GM12878 (cell line): ENCODE measurements around the gene CRTC2. TPM values are rescaled to one million over a fixed set of nuclear protein-coding genes. Genes with fewer than 3 reads are reported as not detected.

Experiments used
- ASH2L ChIP-seq: fragments of 300-600, 200-600 bp; sonication (generic); IDR thresholded peaks from 2 replicates; pipeline ENCODE4 v1.6.1; 2017; ENCODE audit warnings: low read depth, mild to moderate bottlenecking, borderline replicate concordance
- BMI1 ChIP-seq: fragments of 450-650 bp; IDR thresholded peaks from 2 replicates; pipeline ENCODE4 v1.6.1; 2016; ENCODE audit warnings: mild to moderate bottlenecking, moderate library complexity, borderline replicate concordance
- CREM ChIP-seq: IDR thresholded peaks from 2 replicates; pipeline ENCODE4 v1.6.1; 2014; ENCODE audit warnings: antibody characterized with exemption, low read depth
- DPF2 ChIP-seq: fragments of 450-650 bp; IDR thresholded peaks from 2 replicates; pipeline ENCODE4 v1.6.1; 2017; ENCODE audit warnings: mild to moderate bottlenecking
- ETV6 ChIP-seq, 2 experiments: fragments of 450-650 bp in 1 of 2; IDR thresholded peaks in 1 of 2; conservative IDR thresholded peaks in 1 of 2; 2 replicates each; pipeline ENCODE4 v1.6.1; 2014; ENCODE audit warnings: antibody characterized with exemption in 1 of 2, borderline replicate concordance in 1 of 2, low read depth in 1 of 2, mild to moderate bottlenecking in 1 of 2, moderate library complexity in 1 of 2
- FOS ChIP-seq: IDR thresholded peaks from 3 replicates; pipeline ENCODE4 v1.6.1; 2011; ENCODE audit warnings: borderline replicate concordance; ENCODE audit not compliant: insufficient read length; ENCODE audit errors: extremely low read depth
- HCFC1 ChIP-seq: fragments of 150-350 bp; IDR thresholded peaks from 2 replicates; pipeline ENCODE4 v1.6.1; 2014; ENCODE audit warnings: low read length
- HDAC2 ChIP-seq: fragments of 200-600 bp; sonication (generic); IDR thresholded peaks from 2 replicates; pipeline ENCODE4 v1.6.1; 2017
- HDGF ChIP-seq: fragments of 450-650 bp; IDR thresholded peaks from 2 replicates; pipeline ENCODE4 v1.6.1; 2016; ENCODE audit warnings: antibody characterized with exemption
- PML ChIP-seq: IDR thresholded peaks from 2 replicates; pipeline ENCODE4 v1.6.1; 2012; ENCODE audit warnings: low read length, inconsistent platforms
- RB1 ChIP-seq: fragments of 450-650 bp; formaldehyde crosslinking; IDR thresholded peaks from 2 replicates; pipeline ENCODE4 v1.6.1; 2017; ENCODE audit warnings: mild to moderate bottlenecking, borderline replicate concordance
- SMAD1 ChIP-seq: fragments of 450-650 bp; IDR thresholded peaks from 2 replicates; pipeline ENCODE4 v1.6.1; 2018; ENCODE audit warnings: mild to moderate bottlenecking, low read depth; ENCODE audit not compliant: partially characterized antibody
- SMC3 ChIP-seq: IDR thresholded peaks from 2 replicates; pipeline ENCODE4 v1.6.1; 2011; ENCODE audit warnings: low read length, improper control_type of control experiment, borderline replicate concordance
- SREBF2 ChIP-seq: IDR thresholded peaks from 2 replicates; pipeline ENCODE4 v1.6.1; 2012; ENCODE audit warnings: mild to moderate bottlenecking, low read length
- STAT3 ChIP-seq: IDR thresholded peaks from 2 replicates; pipeline ENCODE4 v1.6.1; 2011; ENCODE audit warnings: low read depth, low read length, improper control_type of control experiment
- SUPT20H ChIP-seq: IDR thresholded peaks from 2 replicates; pipeline ENCODE4 v1.6.1; 2011; ENCODE audit warnings: low read depth, mild to moderate bottlenecking, low read length, moderate library complexity, borderline replicate concordance; ENCODE audit not compliant: control insufficient read depth
- ZNF622 ChIP-seq: fragments of 450-650 bp; IDR thresholded peaks from 2 replicates; pipeline ENCODE4 v1.6.1; 2017; ENCODE audit warnings: mild to moderate bottlenecking, inconsistent platforms
- polyA plus RNA-seq, 11 experiments: library from polyadenylated mRNA; depleted of rRNA in 4 of 11; unstranded in 6 of 11; stranded (reverse) in 5 of 11; fragments of >200 nt; fragmentation: Nextera tagmentation in 4 of 11; fragmentation: Illumina TruSeq in 1 of 11; extraction: Ambion mirVana in 4 of 11; extraction: Trizol in 1 of 11; gene quantifications; 1 replicate in 1 of 11; 2 replicates in 10 of 11; pipeline versions ENCODE4 v1.2.1 to v1.2.3, GENCODE V29; 2011 to 2016; ENCODE audit warnings: inconsistent platforms in 2 of 11, missing spikeins in 2 of 11, low read depth in 1 of 11
- total RNA-seq, 4 experiments: library from RNA; depleted of rRNA in 3 of 4; stranded (reverse); fragments of >200 nt in 3 of 4; fragmentation: Illumina TruSeq in 1 of 4; extraction: Trizol in 1 of 4; gene quantifications; 2 replicates each; pipeline versions ENCODE4 v1.2.1 to v1.2.3, GENCODE V29; 2013 to 2021
- TF ChIP-seq, protein P1 (sequence below): fragments of 450-650 bp; IDR thresholded peaks from 2 replicates; pipeline ENCODE4 v1.6.1; 2017; ENCODE audit warnings: low read depth, mild to moderate bottlenecking, moderate library complexity
- TF ChIP-seq, protein P2 (sequence below): fragments of 450-650 bp; IDR thresholded peaks from 2 replicates; pipeline ENCODE4 v1.6.1; 2017; ENCODE audit warnings: mild to moderate bottlenecking
- TF ChIP-seq, protein P3 (sequence below): fragments of 450-650 bp; conservative IDR thresholded peaks from 2 replicates; pipeline ENCODE4 v1.6.1; 2017; ENCODE audit warnings: mild to moderate bottlenecking, moderate library complexity
- TF ChIP-seq, protein P4 (sequence below): fragments of 450-650 bp; IDR thresholded peaks from 2 replicates; pipeline ENCODE4 v1.6.1; 2017; ENCODE audit warnings: borderline replicate concordance

CRTC2 gene
- total and polyA plus RNA-seq, 10 of the 15 experiments (the other 5 are each of a cell fraction or from before 2014, with no cell fraction given), result 5.1 to 57.9 (median 32.7) TPM

DNA sequence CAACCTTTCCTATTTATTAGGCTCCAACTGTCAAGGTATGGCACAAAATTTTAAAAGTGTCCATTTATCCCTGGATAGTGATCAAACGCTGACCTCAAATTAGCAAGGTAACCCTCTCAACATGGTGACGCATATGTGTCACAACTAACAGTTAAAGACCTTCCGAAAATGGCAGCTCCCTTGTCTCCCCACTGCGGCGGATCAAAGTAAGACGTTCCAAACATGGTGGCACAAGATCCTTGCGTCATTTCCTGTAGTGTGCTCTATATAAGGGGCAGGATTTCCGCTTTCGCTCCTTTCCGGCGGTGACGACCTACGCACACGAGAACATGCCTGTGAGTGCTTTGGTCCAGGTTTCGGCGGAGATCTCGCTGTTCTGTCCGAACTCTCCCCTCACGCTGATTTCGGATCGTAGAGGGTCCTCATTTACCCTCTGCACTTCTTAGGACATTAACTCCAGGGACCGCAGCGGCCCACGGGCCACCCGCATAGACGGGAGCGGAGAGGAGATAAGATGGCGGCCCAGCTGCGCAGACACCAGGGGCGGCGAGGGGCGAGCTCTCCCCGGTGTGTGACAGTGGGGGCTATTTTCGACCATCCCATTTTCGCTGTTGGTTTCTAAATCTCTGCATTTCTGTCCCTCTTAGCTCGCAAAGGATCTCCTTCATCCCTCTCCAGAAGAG lies 32.2 kb upstream of the CRTC2 start, which contains the start of gene RPS27 (continued):
- TF ChIP-seq, protein P1, sequence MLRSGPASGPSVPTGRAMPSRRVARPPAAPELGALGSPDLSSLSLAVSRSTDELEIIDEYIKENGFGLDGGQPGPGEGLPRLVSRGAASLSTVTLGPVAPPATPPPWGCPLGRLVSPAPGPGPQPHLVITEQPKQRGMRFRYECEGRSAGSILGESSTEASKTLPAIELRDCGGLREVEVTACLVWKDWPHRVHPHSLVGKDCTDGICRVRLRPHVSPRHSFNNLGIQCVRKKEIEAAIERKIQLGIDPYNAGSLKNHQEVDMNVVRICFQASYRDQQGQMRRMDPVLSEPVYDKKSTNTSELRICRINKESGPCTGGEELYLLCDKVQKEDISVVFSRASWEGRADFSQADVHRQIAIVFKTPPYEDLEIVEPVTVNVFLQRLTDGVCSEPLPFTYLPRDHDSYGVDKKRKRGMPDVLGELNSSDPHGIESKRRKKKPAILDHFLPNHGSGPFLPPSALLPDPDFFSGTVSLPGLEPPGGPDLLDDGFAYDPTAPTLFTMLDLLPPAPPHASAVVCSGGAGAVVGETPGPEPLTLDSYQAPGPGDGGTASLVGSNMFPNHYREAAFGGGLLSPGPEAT, result no peak; the same call in none of the 2 replicates
- TF ChIP-seq STAT3 (no peak), SREBF2 (no peak), PML (peak; percentile 100), HCFC1 (peak; percentile 88), RB1 (peak; percentile 70; the same call in 1 of the 2 replicates), CREM (peak; percentile 97), ETV6 (conservative IDR thresholded peaks at IDR 0.05 in 1 of 2, IDR thresholded peaks at IDR 0.05 in 1 of 2; ENCODE audit: borderline replicate concordance in 1 of 2, low read depth in 1 of 2) (0 out of 4 replicates have a peak, but pooled peaks of 1 of the 2 experiments have one; percentile 29), HDGF (no peak), HDAC2 (no peak), SUPT20H (no peak), ASH2L (no peak), FOS (no peak), SMAD1 (peak; percentile 96), SMC3 (no peak), ZNF622 (no peak), DPF2 (no peak), BMI1 (no peak)
- TF ChIP-seq, protein P2, sequence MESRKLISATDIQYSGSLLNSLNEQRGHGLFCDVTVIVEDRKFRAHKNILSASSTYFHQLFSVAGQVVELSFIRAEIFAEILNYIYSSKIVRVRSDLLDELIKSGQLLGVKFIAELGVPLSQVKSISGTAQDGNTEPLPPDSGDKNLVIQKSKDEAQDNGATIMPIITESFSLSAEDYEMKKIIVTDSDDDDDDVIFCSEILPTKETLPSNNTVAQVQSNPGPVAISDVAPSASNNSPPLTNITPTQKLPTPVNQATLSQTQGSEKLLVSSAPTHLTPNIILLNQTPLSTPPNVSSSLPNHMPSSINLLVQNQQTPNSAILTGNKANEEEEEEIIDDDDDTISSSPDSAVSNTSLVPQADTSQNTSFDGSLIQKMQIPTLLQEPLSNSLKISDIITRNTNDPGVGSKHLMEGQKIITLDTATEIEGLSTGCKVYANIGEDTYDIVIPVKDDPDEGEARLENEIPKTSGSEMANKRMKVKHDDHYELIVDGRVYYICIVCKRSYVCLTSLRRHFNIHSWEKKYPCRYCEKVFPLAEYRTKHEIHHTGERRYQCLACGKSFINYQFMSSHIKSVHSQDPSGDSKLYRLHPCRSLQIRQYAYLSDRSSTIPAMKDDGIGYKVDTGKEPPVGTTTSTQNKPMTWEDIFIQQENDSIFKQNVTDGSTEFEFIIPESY, result no peak
- TF ChIP-seq, protein P3, sequence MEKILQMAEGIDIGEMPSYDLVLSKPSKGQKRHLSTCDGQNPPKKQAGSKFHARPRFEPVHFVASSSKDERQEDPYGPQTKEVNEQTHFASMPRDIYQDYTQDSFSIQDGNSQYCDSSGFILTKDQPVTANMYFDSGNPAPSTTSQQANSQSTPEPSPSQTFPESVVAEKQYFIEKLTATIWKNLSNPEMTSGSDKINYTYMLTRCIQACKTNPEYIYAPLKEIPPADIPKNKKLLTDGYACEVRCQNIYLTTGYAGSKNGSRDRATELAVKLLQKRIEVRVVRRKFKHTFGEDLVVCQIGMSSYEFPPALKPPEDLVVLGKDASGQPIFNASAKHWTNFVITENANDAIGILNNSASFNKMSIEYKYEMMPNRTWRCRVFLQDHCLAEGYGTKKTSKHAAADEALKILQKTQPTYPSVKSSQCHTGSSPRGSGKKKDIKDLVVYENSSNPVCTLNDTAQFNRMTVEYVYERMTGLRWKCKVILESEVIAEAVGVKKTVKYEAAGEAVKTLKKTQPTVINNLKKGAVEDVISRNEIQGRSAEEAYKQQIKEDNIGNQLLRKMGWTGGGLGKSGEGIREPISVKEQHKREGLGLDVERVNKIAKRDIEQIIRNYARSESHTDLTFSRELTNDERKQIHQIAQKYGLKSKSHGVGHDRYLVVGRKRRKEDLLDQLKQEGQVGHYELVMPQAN, result peak; percentile 84
- TF ChIP-seq, protein P4, sequence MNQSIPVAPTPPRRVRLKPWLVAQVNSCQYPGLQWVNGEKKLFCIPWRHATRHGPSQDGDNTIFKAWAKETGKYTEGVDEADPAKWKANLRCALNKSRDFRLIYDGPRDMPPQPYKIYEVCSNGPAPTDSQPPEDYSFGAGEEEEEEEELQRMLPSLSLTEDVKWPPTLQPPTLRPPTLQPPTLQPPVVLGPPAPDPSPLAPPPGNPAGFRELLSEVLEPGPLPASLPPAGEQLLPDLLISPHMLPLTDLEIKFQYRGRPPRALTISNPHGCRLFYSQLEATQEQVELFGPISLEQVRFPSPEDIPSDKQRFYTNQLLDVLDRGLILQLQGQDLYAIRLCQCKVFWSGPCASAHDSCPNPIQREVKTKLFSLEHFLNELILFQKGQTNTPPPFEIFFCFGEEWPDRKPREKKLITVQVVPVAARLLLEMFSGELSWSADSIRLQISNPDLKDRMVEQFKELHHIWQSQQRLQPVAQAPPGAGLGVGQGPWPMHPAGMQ, result no peak
